Right cardiac atrium (tissue), 5 donors: Measurements from ENCODE around the gene SLC2A1. TPM values are rescaled to one million over a fixed set of nuclear protein-coding genes. Genes with fewer than 3 reads are reported as not detected.

Source experiments
- ATAC-seq, 2 donors: fragments of 200-7000 bp; cut with Tn5 transposase; one replicate each; pipeline versions ENCODE4 v1.8.0 to v1.9.1; 2020; ENCODE audit warnings: moderate library complexity in 2 of 2, mild to moderate bottlenecking in 1 of 2
- DNase-seq, 3 donors: peaks; one replicate each; pipeline ENCODE4 v3.0.0-alpha.2; 2020
- H3K27ac ChIP-seq: one replicate; pipeline ENCODE4 v1.5.1; 2013; ENCODE audit warnings: mild to moderate bottlenecking, low read length, control low read depth, moderate library complexity
- H3K27me3 ChIP-seq: one replicate; pipeline ENCODE4 v1.6.1; 2013; ENCODE audit not compliant: control insufficient read depth, insufficient read depth
- H3K4me1 ChIP-seq: one replicate; pipeline ENCODE4 v1.6.1; 2013; ENCODE audit warnings: low read length; ENCODE audit not compliant: control insufficient read depth, insufficient read depth
- H3K4me3 ChIP-seq: one replicate; pipeline ENCODE4 v1.5.1; 2013; ENCODE audit warnings: low read length, control low read depth
- H3K9me3 ChIP-seq: one replicate; pipeline ENCODE4 v1.6.1; 2013; ENCODE audit warnings: low read length; ENCODE audit not compliant: control insufficient read depth
- WGBS: extraction: QIAGEN DNeasy Blood & Tissue Kit; methylation state at CpG from one replicate; pipeline ENCODE4 v1.1.7; 2013; 5-methylcytosine and 5-hydroxymethylcytosine counted together
- intact Hi-C, 4 donors: fragments of 100-400 bp; cut with DNase I; formaldehyde crosslinking; loops; one replicate each; pipeline versions ENCODE4 v1.11.0 to v1.14.0; 2022 to 2023
- polyA plus RNA-seq: library from polyadenylated mRNA; stranded (reverse); fragments of 200-250 nt; gene quantifications from one replicate; pipeline ENCODE4 v1.2.3, GENCODE V29; 2013
- total RNA-seq, 4 donors: library from RNA; stranded (reverse); fragmentation: NEBNext Ultra II Directional; extraction: Animal tissue kit (Norgen Biotek cat#: 25700); gene quantifications; one replicate each; pipeline ENCODE4 v1.2.1, GENCODE V29; 2021
- donor health status: healthy with polysubstance abuse.
- donor health status: DM: no; HTN: yes; CAD: no.
- donor health status: DM: no; HTN: no; CAD: no.
- donor health status: DM: no; HTN: yes; CAD: no; lungs with severe emphysema.
- donor health status: DM: yes; HTN: yes; CAD: no.

SLC2A1 gene
- total and polyA plus RNA-seq, 5 donors = 8.1 to 25.7 (median 14.5) TPM

- Histone ChIP-seq H3K4me3 (no peak overlapping the region), H3K27me3 (no peaks in the 10 kb centered on the region), H3K9me3 (no peaks in the 10 kb centered on the region), H3K27ac (no peak overlapping the region), H3K4me1 (peaks cover 3% of the 10 kb centered on the region)
- DNase-seq (no peak), ATAC-seq (no peak)
- intact Hi-C loops = no loop called here
- 83% methylated on average over 5 of the region's 5 CpGs for WGBS
These were observed 26.2 kb downstream of the SLC2A1 start for GRCh38 chr1:42932442-42932941.

- DNase-seq = peak; percentile 64 to 88 (median 83)
- H3K4me3 ChIP-seq = no peak overlapping the region
- intact Hi-C loops = no loop called here
- no peaks in the 10 kb centered on the region for H3K9me3 ChIP-seq
- peak; percentile 58 to 61 for ATAC-seq
- 40% methylated on average over 11 of the region's 11 CpGs for WGBS
- no peaks in the 10 kb centered on the region for H3K27me3 ChIP-seq
- H3K4me1 ChIP-seq = peaks cover 1% of the 10 kb centered on the region
- H3K27ac ChIP-seq = peak overlapping the region; percentile 6
These were observed 26.7 kb downstream of the SLC2A1 start for GRCh38 chr1:42931911-42932422.

GRCh38 chr1:42931108-42931539 is 27.5 kb downstream of the SLC2A1 start:
- WGBS = 76% methylated on average over 7 of the region's 7 CpGs
- H3K4me1 ChIP-seq = no peaks in the 10 kb centered on the region

GRCh38 chr1:42930178-42931107 is 28.2 kb downstream of the SLC2A1 start:
- Histone ChIP-seq H3K4me3 (no peak overlapping the region), H3K27ac (no peak overlapping the region), H3K9me3 (no peaks in the 10 kb centered on the region), H3K27me3 (no peaks in the 10 kb centered on the region), H3K4me1 (no peaks in the 10 kb centered on the region)
- intact Hi-C loops = no loop called here
- DNase-seq (no peak), ATAC-seq (no peak)
- WGBS = 93% methylated on average over 25 of the region's 25 CpGs

More at GRCh38 chr1:42931108-42931539, 27.5 kb downstream of the SLC2A1 start:
- Histone ChIP-seq H3K4me3 (no peak overlapping the region), H3K27ac (no peak overlapping the region), H3K27me3 (no peaks in the 10 kb centered on the region), H3K9me3 (no peaks in the 10 kb centered on the region)
- intact Hi-C loops = no loop called here
- peak in 1 of 2 donors; percentile 38 for ATAC-seq
- no peak for DNase-seq

GRCh38 chr1:42929434-42930177 is 29.1 kb downstream of the SLC2A1 start:
- intact Hi-C loops = no loop called here
- no peak for ATAC-seq
- no peaks in the 10 kb centered on the region for H3K27me3 ChIP-seq
- H3K9me3 ChIP-seq = no peaks in the 10 kb centered on the region
- H3K27ac ChIP-seq = no peak overlapping the region
- 88% methylated on average over 26 of the region's 26 CpGs for WGBS
- no peak for DNase-seq
- no peak overlapping the region for H3K4me3 ChIP-seq
- peaks cover 2% of the 10 kb centered on the region for H3K4me1 ChIP-seq

- H3K27ac ChIP-seq = no peak overlapping the region
- 94% methylated on average over 13 of the region's 13 CpGs for WGBS
- intact Hi-C loops = no loop called here
These were observed 29.8 kb downstream of the SLC2A1 start for GRCh38 chr1:42928859-42929258.

GRCh38 chr1:42927920-42928505 is 30.7 kb downstream of the SLC2A1 start:
- Histone ChIP-seq H3K4me1 (peaks cover 2% of the 10 kb centered on the region), H3K4me3 (no peak overlapping the region), H3K27ac (no peak overlapping the region), H3K9me3 (no peaks in the 10 kb centered on the region), H3K27me3 (no peaks in the 10 kb centered on the region)
- DNase-seq (no peak), ATAC-seq (no peak)
- intact Hi-C loops = no loop called here
- WGBS = 85% methylated on average over 10 of the region's 10 CpGs

More at GRCh38 chr1:42928859-42929258, 29.8 kb downstream of the SLC2A1 start:
- H3K4me3 ChIP-seq = no peak overlapping the region
- peaks cover 2% of the 10 kb centered on the region for H3K4me1 ChIP-seq
- ATAC-seq = no peak
- no peak for DNase-seq
- no peaks in the 10 kb centered on the region for H3K27me3 ChIP-seq
- H3K9me3 ChIP-seq = no peaks in the 10 kb centered on the region

GRCh38 chr1:42927274-42927841 is 31.3 kb downstream of the SLC2A1 start:
- ATAC-seq (no peak), DNase-seq (no peak)
- no peaks in the 10 kb centered on the region for H3K9me3 ChIP-seq
- no peak overlapping the region for H3K27ac ChIP-seq
- WGBS = 95% methylated on average over 8 of the region's 8 CpGs
- peaks cover 2% of the 10 kb centered on the region for H3K4me1 ChIP-seq
- no peaks in the 10 kb centered on the region for H3K27me3 ChIP-seq
- intact Hi-C loops = no loop called here
- no peak overlapping the region for H3K4me3 ChIP-seq

- H3K27me3 ChIP-seq = no peaks in the 10 kb centered on the region
- H3K9me3 ChIP-seq = no peaks in the 10 kb centered on the region
- intact Hi-C loops = no loop called here
- H3K4me1 ChIP-seq = peaks cover 2% of the 10 kb centered on the region
- no peak overlapping the region for H3K4me3 ChIP-seq
- no peak overlapping the region for H3K27ac ChIP-seq
- ATAC-seq = no peak
- no peak for DNase-seq
- WGBS = 86% methylated on average over 11 of the region's 11 CpGs
These were observed 31.8 kb downstream of the SLC2A1 start for GRCh38 chr1:42926879-42927242.

- WGBS = 90% methylated on average over 5 of the region's 5 CpGs
- no peak for DNase-seq
- no peak overlapping the region for H3K27ac ChIP-seq
- H3K27me3 ChIP-seq = no peaks in the 10 kb centered on the region
- no peaks in the 10 kb centered on the region for H3K9me3 ChIP-seq
- H3K4me1 ChIP-seq = peaks cover 2% of the 10 kb centered on the region
- ATAC-seq = no peak
- intact Hi-C loops = no loop called here
- H3K4me3 ChIP-seq = no peak overlapping the region
These were observed 32.3 kb downstream of the SLC2A1 start for GRCh38 chr1:42926235-42926878.
